Non-pigmented ciliary epithelial cell (primary cell): ENCODE measurements around the gene TSHZ2.
"Not testable (repeated sequence)": the region's sequence is repeated elsewhere in the genome, so short reads cannot be mapped to it uniquely, and the experiment has no call there.

ENCODE experiments used
- DNase-seq: peaks from one replicate; pipeline ENCODE4 v3.0.0-alpha.2; 2010; ENCODE audit warnings: low read depth

TSHZ2 gene

DNA sequence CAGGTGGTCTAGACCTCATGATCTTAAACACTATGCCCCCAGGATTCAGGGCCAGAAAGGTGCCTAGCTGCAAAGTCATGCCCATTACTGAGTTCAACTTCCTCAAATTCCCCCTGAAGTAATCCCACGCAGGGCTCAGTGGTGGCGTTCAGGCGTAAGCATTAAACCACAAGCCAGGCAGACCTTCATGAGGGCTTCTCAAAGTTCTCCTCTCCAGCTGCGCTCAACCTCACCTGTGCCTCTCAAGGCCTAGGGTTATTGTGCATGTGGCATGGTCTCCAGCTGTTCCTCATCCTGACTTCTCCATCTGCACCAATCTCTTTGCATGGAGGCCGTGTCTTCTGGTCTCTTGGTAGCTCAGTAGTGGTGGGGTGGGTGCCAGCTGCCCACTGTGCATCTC, 113.6 kb downstream of the TSHZ2 start:
- no peak for DNase-seq

DNA sequence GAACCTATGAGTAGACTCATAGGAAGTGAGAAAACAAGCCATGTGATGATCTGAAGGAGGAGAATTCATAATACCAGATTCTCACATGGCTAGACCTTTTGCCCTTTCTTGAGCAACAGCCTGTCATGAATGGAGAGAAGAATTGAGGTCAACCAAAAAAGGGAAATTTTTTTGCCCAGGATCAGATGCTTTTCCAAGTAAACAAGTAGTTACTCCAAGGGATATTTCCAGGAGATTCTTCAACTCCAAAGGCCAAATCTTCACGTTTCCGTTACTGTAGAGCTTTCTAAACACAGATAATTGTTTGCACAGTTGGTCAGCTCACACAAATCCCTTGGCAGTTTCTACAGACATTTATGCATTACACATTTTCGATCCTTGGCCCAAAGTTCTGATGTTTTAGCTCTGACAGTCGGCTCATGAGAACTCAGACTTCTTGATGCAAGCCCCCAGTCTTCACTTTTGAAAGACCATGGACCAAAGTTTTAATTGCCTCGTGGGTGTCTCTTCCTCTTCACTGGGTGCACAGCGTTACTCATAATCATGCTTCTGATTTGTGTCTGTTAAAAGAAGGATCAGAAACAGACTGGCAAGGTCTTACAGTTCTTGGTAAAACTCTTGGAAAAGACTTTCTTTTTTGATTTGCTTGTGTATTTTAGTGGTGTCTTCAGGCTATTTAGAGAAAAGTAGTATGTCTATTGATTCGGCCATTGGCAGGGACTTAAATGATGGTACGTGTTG, 115.0 kb downstream of the TSHZ2 start:
- DNase-seq = no peak

DNA sequence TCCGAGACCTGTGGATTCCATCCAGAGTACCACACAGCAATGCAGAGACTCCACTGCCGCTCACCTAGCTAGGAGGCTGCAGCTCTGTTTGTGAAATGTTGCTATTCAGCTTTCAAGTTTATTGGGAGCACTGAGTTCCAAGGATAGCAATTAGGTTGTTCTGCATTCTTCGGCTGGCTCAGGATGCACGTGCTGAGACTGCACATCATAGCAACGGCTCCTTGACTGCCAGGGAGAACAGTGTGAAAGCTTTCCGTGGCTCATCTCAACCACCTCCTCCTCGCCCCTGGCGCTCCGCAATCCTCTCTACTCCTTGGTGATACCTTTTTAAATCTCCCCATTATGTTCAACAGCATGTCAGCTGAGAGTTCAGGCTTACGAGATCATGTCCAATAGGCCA, 116.6 kb downstream of the TSHZ2 start:
- no peak for DNase-seq

DNA sequence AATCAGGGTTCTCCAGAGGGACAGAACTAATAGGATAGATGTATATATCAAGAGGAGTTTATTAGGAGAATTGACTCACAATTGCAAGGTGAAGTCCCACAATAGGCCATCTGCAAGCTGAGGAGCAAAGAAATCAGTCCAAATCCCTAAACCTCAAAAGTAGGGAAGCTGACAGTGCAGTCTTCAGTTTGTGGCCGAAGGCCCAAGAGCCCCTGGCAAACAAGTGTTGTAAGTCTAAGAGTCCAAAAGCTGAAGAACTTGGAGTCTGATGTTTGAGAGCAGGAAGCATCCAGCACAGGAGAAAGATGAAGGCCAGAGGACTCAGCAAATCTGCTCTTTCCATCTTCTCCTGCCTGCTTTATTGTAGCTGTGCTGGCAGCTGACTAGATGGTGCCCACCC, 117.7 kb downstream of the TSHZ2 start:
- not testable (repeated sequence) for DNase-seq

DNA sequence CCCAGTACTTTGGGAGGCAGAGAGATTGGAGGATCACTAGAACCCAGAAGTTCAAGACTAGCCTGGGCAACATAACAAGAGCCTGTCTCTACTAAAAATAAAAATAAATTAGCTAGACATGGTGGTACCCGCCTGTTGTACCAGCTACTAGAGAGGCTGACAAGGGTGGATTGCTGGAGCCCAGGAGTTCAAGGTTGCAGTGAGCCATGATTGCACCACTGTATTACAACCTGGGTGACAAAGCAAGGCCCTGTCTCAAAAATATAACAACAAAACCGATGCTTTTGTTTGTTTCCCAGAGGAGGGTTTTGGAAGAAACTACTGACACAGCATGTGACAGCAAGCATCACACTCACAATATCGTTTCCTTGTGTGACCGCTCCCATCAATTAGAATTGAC, 119.6 kb downstream of the TSHZ2 start:
- DNase-seq = no peak

DNA sequence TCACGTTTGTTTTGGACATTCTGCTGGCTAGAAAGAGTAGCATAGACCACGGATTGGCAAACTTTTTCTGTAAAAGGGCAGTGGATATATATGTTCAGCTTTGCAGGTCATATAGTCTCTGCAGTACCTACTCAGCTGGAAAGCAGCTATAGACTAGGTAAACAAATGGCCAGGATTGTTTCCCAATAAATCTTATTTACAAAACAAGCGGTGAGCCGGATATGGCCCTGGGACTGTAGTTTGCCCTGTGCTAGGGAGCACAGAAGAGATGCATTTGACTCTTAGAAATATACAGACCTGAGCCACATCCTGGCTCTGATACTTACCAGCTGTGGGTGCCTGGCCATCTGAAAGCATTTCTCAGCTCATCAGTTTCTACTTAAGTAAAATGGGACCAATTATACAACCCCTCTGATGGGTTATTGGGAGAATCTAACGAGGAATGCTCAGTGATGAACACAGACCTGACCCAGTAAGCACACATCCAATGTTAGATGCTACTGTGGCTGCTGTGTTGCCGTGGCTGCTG, 120.7 kb downstream of the TSHZ2 start:
- DNase-seq = no peak

DNA sequence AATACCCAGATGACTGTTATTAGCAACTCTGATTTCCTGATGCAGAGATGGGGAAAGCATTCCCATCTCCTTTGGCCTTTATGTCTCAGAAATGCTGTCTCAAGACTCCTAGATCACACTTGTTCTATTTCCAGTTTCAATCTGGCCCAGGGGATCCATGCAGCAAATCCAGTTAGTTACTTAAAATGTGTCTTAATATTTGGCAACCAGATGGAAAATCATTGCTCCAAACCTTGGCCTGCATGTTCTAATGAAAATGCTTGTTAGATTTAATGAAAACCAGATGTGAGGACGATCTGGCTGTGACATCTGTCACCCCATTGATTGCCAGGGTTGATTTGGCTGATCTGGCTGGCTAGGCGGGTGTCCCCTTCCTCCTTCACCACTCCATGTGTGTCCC, 125.2 kb downstream of the TSHZ2 start:
- DNase-seq = no peak

DNA sequence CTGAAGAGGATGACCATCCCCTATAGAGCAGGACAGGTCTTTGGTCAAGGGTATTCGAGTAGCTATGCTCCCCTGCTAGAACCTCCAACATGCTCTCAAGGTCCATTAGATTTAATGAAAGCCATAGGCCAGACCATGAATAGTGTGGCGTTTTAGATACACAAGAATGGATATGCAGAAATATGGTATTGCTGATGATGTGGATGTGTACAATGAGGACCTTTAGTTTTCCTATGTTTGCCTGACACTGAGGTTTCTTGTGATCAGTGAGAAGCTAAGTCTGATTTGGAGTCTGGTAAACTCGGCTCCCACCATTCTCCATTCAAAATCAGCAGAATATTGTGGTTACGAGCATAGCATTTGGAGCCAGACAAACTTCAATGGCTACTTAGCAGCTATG, 125.6 kb downstream of the TSHZ2 start:
- no peak for DNase-seq

DNA sequence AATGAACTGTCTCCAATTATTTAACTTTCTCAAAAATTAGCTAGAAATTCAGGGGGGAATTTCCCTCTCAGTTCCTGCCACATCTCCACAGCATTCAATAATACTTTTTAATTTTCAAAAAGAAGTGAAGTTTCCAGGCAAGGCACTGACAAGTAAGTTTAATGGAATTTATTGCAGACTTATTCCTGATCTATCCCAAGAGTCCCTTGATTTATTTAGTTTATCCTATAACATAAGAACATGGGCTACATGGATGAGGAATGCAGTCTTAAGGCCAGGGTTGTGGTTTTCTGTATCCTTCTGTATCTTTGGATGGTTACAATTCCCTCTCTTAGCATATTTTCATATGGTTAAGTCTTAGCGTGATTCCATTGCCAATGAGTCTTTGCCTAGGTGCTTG, 126.5 kb downstream of the TSHZ2 start:
- DNase-seq = no peak

DNA sequence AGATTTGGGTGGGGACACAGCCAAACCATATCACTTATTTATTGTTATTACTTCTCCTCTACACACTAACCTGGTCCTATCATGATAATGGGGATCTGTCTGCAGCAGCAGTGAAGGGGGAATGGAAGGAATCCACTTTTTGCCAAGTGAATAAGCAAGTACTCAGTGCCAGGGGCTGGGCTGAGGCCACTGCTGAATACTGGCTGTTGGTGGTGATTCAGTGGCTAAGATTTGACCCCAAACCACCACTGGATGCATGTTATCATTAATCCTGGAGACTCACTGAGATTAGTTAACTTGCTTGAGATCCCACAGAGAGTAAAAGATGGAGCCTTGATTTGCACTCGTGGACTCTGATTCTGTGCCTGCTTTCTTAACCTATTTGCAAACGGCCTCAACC, 127.7 kb downstream of the TSHZ2 start:
- no peak for DNase-seq

DNA sequence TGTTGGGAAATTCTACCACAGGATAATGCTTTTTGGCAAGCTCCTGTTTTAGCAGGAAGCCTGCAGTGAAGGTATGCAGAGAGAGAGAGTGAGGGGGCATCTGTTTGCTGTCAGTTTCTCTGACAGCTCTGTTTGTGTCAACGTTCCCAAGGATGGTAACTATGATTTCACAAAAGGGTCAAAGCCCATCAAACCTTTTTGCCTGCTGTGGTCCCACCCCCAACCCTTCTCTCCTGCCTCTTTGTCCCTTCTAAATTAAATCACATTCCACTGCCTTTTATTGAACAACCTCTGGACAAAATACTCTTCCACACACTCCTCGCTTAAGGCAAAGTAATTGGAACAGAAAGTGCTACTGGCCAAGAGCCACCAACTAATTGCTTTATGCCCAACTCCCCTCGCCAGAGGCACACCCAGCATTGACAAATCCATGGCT, 128.3 kb downstream of the TSHZ2 start:
- no peak for DNase-seq

DNA sequence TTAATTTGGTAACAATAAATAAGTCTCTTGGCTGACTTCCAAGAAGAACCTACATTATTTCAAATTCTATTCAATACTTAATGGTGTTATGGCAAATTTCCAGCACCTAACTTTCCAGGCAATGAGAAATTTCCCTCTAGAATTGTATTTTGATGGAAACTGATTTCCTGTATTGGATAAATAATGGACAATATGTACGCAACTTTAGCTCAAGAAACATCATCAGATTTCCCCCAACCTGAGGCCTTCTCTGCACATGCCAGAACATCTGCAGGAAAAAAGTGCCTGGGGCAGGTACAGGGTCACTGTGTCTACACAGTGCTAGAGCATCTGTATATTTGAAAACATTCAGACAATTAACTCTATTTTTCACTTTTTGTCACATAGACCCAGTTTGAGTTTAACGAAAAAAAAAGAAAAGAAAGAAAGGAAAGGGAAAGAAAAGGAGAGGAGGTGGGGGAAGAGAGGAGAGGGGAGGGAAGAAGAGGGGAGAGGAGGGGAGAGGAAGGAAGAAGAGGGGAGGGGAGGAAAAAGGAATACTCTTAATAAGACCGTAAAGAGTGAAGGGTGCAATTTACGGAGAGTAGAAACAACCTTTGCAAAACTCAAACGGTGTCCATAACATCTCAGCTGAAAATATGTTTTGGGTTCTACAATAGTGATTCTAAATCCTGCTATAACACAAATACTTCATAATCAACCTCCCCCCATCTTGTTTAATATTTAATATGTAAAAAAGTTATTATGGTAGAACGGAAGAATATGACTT, 130.0 kb downstream of the TSHZ2 start:
- DNase-seq = no peak

DNA sequence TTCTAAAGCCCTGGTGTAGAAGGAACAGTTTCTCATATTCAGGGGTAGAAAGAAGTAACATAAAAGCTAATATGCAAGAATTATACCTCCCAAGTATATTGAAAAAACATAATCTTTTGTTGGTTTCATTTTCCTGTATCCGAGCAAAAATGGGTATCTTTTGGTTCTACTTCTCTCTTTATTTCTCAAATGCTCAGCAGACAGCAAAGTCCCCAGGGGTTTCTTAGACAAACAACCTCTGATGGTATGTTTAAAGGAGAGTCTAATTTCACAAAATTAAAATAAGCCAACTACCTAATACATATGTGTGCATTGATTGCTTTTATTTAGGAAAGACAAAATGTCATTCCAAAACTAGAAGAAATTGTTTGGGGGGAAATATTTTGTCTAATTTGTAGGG, 131.0 kb downstream of the TSHZ2 start:
- no peak for DNase-seq

DNA sequence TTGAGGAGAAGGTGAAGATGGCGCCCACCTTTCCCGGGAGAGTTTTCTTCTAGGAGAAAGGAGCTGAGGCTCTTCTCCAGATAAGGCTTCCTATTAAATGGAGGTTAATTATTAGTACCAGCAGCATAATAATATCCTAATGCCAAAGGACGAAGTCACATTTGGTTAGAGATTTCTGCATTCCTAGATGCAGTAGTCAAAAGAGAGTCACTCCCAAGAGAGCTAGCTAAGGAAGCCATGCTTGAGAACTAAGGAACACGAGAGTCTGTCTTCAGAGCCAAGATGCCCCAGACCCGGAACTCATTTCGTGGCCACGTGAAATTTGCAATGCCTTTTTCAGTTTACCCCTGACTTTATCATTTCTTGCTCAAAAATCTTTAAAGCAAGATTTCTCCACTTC, 132.7 kb downstream of the TSHZ2 start:
- DNase-seq = no peak

DNA sequence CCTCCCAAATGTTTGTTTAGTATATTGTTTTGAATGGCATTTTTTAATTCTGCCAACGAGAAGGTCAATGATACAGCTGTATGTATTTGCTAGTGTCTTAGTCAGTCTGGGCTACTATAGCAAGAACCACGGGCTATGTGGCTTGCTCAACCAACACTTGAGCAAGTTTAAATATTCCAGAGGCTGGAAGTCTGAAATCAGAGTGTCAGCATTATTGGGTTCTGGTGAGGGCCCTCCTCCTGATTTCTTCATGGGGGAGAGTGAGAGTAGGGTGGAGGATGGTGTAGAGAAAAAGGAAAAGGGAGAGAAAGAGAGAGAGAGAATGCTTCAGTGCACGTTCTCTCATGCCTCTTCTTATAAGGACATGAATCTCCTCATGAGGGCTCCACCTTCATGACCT, 144.6 kb downstream of the TSHZ2 start:
- DNase-seq = no peak

DNA sequence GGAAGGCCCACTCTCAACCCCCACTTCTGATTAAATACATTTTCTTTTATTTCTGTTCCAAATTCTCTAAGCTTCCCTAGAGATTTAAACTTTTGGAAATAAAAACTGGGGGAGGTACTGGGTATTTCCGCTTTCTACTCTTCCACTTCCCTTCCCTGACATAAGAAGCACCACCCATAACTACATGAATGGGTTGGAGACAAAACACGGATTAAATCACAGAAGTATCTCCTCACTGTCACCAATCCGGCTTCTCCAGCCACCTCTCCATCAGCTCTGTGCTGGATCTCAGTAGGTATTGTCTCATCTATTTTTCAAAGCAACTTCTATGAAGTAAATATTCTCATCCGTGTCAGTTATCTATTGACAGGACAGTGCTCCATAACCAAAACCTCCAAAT, 150.7 kb downstream of the TSHZ2 start:
- no peak for DNase-seq

DNA sequence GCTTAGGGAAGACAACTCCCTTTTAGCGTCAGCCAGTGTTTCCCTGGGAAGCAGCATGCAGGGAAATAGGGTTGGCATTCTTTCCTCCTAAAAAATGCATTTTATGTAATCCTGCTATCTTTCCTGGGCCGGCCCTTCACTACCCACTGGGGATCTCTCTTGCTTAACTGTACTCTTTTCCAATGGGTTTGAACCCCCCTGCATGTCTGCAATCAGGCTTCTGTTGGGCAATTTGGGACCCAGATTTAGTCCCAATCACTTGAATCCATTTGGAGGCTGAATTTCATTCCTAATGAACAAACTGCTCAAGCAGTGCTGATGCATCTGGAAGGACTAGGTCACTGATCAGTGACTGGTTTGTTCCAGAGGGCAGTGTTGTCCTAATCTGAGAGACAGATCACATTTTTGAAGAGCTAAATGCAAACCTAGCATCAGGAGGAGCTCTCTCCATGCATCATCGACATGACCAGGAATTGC, 152.0 kb downstream of the TSHZ2 start:
- no peak for DNase-seq

DNA sequence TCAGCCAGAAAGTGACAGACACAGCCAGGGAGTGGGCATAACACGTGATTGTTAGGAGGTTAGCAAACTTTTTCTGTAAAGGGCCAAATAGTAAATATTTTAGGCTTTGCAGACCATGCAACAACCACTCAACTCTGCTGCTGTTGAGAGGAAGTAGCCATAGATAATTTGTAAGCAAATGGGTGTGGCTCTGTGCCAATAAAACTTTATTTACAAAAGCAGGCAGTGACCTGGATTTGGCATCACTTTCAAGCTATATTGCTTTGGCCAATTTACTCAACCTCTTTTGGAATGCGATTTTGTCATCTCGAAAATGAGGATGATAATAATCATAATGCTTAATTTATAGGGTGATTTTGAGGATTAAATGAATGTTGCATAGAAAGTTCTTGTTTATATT, 152.6 kb downstream of the TSHZ2 start:
- no peak for DNase-seq

DNA sequence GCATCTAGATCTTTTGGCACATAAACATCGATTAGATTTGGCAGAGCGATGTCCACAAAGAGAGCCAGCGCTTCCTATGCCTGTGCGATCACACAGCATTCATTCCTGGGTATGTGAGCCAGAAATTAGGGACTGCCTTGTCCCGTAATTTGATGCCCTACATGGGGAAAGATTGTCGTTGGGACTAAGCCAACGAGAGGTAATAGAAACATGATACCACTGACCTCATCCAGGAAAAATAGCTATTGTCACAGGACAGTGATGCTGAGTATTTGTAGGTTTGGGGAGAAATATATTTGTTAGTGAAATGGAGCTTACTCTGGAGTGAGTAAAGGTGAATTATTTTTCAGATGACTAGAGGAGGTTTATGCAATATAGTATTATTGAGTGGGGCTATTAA, 154.0 kb downstream of the TSHZ2 start:
- no peak for DNase-seq

DNA sequence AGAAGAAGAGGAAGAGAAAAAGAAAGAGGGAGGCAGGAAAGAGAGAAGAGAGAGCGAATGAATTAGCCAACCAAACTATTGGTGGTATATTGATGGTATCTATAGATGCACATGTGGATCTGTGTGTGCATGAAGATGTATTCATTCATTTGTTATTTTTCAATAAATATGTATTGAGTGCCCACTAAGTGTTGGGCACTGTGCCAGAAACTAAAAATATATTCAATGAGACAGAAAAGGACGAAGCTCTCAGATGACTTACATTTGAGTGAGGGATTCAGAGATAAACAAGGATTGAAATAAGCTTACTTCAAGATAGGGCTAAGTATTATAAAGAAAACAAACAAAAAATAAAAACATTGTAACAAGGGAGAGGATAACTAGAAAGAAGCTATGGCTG, 154.9 kb downstream of the TSHZ2 start:
- no peak for DNase-seq

DNA sequence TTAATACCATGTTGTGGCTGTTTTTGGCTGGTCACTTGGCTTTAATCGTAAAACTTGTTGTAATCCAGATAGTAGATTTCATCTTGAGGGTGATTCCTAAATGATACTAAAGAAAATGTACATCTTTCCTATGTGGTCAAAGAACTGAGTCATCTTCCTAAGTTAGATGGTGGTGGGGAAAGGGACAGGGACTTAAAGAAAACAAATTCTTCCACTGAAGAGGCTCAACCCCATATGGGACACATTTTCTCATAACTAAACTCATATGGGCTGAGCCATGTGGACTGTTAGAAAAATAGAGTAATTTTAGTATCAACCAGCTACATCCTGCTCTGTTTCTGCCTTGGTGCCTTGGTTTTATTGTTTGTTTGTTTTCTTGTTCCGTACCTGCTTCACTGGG, 155.8 kb downstream of the TSHZ2 start:
- DNase-seq = no peak

DNA sequence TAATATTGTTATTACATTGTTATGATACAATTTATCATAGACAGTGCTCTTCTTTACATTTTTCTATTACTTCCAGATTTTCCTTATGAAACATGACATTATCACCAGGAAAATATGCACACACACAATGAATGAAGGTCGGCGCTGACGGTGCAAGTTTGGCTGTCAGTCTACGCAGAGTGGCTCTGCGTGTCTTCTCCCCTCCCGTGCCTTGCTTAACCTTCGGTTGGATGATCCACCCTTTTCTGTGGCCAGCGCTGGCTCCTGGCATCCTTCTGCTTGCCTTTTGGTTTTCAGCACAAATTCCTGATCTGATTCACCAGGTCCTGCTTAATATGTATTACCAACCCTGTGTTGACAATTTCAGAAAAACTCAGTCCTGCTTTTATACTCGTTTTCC, 157.4 kb downstream of the TSHZ2 start:
- no peak for DNase-seq

DNA sequence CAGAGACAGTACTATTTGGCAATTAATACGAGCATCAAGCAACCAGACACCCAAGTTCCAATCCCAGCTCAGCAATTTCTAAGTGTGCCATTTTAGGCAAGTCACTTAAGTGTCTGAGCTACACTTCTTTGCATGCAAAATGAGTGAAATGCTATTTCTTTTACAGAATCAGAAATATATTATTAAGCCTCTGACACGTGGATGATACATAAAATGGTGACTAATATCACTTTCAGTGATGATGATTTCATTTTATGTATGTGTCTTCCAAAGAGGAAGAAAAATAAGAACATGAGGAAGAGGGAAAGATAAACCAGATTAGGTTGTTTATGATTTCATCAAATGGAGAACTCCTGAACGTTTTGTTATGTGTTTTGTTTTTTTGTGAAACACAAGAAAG, 158.6 kb downstream of the TSHZ2 start:
- DNase-seq = no peak
